COLO668 (cell line): ENCODE results near the gene LYRM1.
"Not testable (repeated sequence)": the region's sequence is repeated elsewhere in the genome, so short reads cannot be mapped to it uniquely, and the experiment has no call there.

Experiments used
- DNase-seq: peaks from one replicate; lab custom pipeline; 2025; ENCODE audit not compliant: unreplicated experiment; lab: John Stamatoyannopoulos, UW

LYRM1 gene

GRCh38 chr16:20901436-20902112, 1.0 kb downstream of the LYRM1 start:
- DNase-seq, result peak; percentile 49

GRCh38 chr16:20902426-20902825, 1.9 kb downstream of the LYRM1 start:
- DNase-seq, result no peak

GRCh38 chr16:20903116-20903898, 2.7 kb downstream of the LYRM1 start:
- DNase-seq, result no peak

- no peak for DNase-seq
These were observed 3.4 kb downstream of the LYRM1 start for GRCh38 chr16:20903899-20904506.

GRCh38 chr16:20904507-20905081, 4.0 kb downstream of the LYRM1 start:
- peak; percentile 5 for DNase-seq

- DNase-seq, result no peak
These were observed 5.0 kb downstream of the LYRM1 start for GRCh38 chr16:20905576-20905975.

- DNase-seq, result no peak
These were observed 6.0 kb downstream of the LYRM1 start for GRCh38 chr16:20906341-20907255.

GRCh38 chr16:20910781-20911321, 10.3 kb downstream of the LYRM1 start:
- no peak for DNase-seq

GRCh38 chr16:20911361-20911760, 10.8 kb downstream of the LYRM1 start:
- no peak for DNase-seq

- no peak for DNase-seq
These were observed 15.7 kb downstream of the LYRM1 start for GRCh38 chr16:20916289-20916688.

GRCh38 chr16:20916942-20917341, 16.4 kb downstream of the LYRM1 start:
- DNase-seq, result no peak

- no peak for DNase-seq
These were observed 18.1 kb downstream of the LYRM1 start for GRCh38 chr16:20918486-20919239.

- DNase-seq, result no peak
These were observed 19.5 kb downstream of the LYRM1 start for GRCh38 chr16:20920091-20920490.

GRCh38 chr16:20920799-20921198, 20.2 kb downstream of the LYRM1 start:
- no peak for DNase-seq

GRCh38 chr16:20923876-20924275, 23.3 kb downstream of the LYRM1 start:
- DNase-seq, result no peak

- DNase-seq, result no peak
These were observed 25.2 kb downstream of the LYRM1 start for GRCh38 chr16:20925751-20926150.

- DNase-seq, result peak; percentile 4
These were observed 28.3 kb downstream of the LYRM1 start for GRCh38 chr16:20928774-20929411.

- not testable (repeated sequence) for DNase-seq
These were observed 29.2 kb downstream of the LYRM1 start for GRCh38 chr16:20929676-20930364.

- no peak for DNase-seq
These were observed 29.8 kb downstream of the LYRM1 start for GRCh38 chr16:20930365-20930690.
